Choroid plexus epithelial cell (primary cell): ENCODE data around the gene PRKAG2.

Source experiments
- DNase-seq: peaks from one replicate; pipeline ENCODE4 v3.0.0-alpha.2; 2010; ENCODE audit warnings: low read depth
- H3K4me3 ChIP-seq: 2 replicates; pipeline ENCODE4 v1.5.1; 2011; ENCODE audit warnings: low read depth, mild to moderate bottlenecking, control low read depth, low read length, moderate library complexity
- CTCF ChIP-seq: conservative IDR thresholded peaks from 2 replicates; pipeline ENCODE4 v1.5.1; 2011; ENCODE audit warnings: low read depth, mild to moderate bottlenecking, control low read depth, inconsistent platforms, low read length, moderate library complexity

Gene PRKAG2

GRCh38 chr7:151661587-151661986 is 215.3 kb downstream of the PRKAG2 start:
- no peak for DNase-seq
- no peak overlapping the region for H3K4me3 ChIP-seq
- TF ChIP-seq CTCF: no peak

- no peak for TF ChIP-seq CTCF
Measured at GRCh38 chr7:151660141-151660540, 216.8 kb downstream of the PRKAG2 start.

GRCh38 chr7:151659219-151659618 is 217.7 kb downstream of the PRKAG2 start:
- TF ChIP-seq CTCF: no peak
- no peak overlapping the region for H3K4me3 ChIP-seq
- DNase-seq: no peak

More at GRCh38 chr7:151660141-151660540, 216.8 kb downstream of the PRKAG2 start:
- no peak overlapping the region for H3K4me3 ChIP-seq
- DNase-seq: no peak

GRCh38 chr7:151658778-151659177 is 218.1 kb downstream of the PRKAG2 start:
- no peak for TF ChIP-seq CTCF
- no peak overlapping the region for H3K4me3 ChIP-seq
- DNase-seq: peak; percentile 30

GRCh38 chr7:151657173-151657572 is 219.7 kb downstream of the PRKAG2 start:
- H3K4me3 ChIP-seq: no peak overlapping the region
- DNase-seq: no peak
- no peak for TF ChIP-seq CTCF

- no peak for TF ChIP-seq CTCF
- DNase-seq: no peak
- H3K4me3 ChIP-seq: no peak overlapping the region
Measured at GRCh38 chr7:151655555-151655954, 221.4 kb downstream of the PRKAG2 start.

GRCh38 chr7:151652111-151652510 is 224.8 kb downstream of the PRKAG2 start:
- no peak for DNase-seq
- no peak overlapping the region for H3K4me3 ChIP-seq
- no peak for TF ChIP-seq CTCF
